ENCODE results near the gene PLCG2. TPM values are rescaled to one million over a fixed set of nuclear protein-coding genes. Genes with fewer than 3 reads are reported as not detected.

PLCG2 gene
- polyA plus RNA-seq, 3 donors = 2.0 to 16.2 (median 8.4) TPM

DNA sequence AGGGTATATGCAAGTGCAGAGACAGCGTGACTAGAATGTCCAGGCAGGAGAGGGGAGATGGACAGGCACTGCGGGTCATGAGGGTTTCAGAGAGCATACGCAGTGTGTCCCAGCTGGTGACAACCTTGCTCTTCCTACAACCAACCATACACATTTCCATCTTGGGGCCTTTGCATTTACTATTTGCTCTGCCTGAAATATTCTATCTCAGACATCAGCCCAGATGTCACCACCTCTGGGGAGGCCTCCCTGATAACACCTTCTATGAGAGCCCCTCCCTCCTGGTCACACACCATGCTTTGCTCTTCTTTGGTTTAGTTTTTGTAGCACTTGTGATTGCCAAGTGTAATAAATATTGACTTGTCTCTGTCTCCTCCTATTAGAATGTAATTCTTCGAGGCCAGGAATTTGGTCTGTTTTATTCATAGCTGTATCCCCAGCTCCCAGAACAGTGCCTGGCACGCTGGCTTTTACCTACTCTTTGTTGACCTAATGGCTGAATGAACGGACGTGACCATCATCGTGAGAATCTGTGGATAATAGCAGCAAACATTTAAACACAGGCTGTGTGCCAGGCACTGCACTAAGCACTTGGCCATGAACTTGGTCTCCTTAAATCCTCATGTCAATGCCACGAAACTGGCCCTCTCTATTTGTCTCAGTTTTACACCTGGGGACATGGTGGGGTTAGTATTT, 51.9 kb downstream of the PLCG2 start:
- H3K27ac ChIP-seq (ENCODE audit: low read depth, low read length) = no peak overlapping the region

DNA sequence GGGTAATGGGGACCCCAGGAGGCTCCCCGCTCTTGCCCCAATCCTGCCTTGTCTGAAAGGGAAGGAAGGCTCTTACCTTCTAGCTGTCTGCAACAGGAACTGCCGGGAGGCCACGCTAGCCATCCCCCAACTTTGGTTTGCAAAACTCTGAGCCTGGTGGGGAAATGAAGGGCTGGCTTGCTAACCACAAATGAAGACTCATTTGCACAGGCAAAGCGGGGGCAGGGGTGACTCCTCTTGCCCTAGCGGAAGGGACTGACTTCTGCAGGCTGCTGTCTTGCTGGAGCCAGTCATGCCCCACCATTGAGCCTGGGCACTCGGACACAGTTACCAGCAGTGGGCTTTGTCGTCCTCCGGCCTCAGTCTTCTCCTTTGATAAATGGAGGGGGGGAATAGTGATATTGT, 52.6 kb downstream of the PLCG2 start:
- WGBS, 3 donors = 48 to 79% (median 56%) methylated on average over 8 of the region's 8 CpGs
- H3K27ac ChIP-seq (ENCODE audit: low read depth, low read length) = no peak overlapping the region

More for the DNA sequence above, 51.9 kb downstream of the PLCG2 start:
- WGBS, 3 donors = 41 to 51% (median 46%) methylated on average over 9 of the region's 9 CpGs

DNA sequence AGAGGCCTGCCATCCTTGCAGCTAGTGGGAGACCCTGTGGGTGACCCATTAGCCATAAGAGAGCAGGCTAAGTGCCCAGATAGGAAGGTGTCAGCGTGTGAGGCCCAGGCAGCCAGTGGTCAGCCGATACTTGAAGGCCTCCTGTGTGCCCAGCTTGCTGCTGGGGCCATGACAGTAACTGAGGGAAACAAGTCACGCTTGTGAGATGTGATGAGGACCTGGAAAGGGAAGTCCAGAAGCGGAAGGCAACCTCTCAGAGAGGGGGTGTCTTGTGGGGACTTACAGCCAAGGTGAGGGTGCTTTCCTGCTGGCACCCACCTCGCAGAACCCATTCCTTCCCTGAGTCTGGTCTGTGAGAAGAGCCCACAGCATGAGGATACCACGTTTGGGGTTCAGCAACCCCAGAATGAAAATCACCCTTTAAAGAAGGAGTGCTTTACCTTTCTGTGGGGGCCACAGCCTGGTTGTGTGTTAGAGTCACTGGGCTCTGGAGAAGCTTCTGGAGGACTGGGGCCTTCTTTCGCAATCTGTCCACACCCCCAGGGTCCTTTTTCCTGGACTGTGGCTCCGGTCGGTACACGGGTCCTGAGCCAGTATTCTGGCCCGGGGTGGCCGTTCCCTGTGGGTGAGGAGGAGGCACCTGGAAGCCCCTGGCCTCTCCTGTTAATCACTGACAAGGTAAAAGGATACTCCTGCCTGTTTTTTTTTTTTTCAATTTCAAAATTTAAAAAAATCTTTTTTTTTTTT, 53.9 kb downstream of the PLCG2 start:
- H3K27ac ChIP-seq (ENCODE audit: low read depth, low read length) = no peak overlapping the region
- 61 to 82% (median 68%) methylated on average over 12 of the region's 12 CpGs for WGBS, 3 donors

DNA sequence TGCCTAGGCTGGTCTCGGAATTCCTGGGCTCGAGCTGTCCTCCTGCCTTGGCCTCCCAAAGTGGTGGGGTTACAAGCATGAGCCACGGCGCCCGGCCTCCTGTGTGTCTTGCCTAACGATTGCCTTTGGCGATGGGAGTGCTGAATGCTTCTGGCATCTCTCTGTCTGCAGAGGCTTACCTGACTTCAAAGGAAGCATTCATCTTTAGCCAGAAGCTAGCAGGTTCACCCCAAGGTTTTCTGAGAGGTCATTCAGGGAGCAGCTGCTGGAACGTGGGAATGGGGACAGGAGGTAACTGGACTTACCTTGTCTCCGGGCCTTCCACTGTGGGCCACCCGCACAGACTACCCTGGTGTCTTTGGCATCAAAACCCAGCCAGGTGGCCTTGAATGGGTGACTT, 54.7 kb downstream of the PLCG2 start:
- no peak overlapping the region for H3K27ac ChIP-seq (ENCODE audit: low read depth, low read length)
- WGBS, 3 donors = 69 to 83% (median 78%) methylated on average over 10 of the region's 10 CpGs

DNA sequence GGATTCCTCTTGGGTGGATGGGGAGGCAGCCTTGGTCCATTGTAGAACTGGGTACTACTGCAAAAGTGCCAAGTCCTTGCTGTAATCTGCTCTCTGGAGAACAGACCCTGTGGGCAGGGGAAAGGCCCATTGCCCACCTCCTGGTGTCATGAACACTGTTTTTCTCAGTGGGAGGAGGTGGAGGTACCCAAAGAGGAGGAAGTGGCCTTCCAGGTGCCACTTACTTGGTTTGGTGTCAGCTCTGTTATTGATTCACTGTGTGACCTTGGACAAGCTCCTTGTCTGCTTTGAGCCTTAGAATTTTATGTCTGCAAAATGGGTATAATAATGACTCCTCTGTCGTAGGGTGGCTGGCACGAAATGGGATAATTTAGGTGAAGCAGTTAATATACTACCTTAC, 55.8 kb downstream of the PLCG2 start:
- H3K27ac ChIP-seq (ENCODE audit: low read depth, low read length) = no peak overlapping the region
- WGBS, 3 donors = 77 to 96% (median 90%) methylated on average over 2 of the region's 2 CpGs

DNA sequence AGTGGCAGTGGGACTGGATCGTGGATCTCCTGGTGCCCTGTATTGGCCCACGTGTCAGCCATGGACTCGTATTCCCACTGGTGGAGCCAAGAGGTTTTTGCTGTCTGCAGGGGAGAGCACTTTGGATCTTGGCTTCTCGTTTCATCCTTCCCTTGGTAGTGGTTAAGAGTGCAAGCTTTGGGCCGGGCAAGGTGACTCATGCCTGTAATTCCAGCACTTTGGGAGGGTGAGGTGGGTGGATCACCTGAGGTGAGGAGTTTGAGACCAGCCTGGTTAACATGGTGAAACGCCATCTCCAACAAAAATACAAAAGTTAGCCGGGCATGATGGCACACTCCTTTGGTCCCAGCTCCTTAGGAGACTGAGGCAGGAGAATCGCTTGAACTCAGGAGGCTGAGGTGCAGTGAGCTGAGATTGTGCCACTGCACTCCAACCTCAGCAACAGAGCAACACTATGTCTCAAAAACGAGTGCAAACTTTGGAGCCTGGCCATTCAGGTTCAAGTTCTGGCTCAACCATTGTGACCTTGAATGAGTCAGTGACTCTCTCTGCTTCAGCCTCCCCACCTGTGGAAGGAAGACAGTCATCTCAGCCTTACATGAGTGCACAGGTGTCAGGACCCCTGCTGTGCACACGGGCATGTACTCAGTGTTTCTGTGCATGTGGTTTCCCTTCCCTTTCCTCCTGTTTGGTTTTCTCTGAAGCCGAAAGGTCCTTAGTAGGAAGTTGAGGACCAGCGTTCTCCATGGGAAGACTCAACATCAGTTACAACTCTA, 57.4 kb downstream of the PLCG2 start:
- WGBS, 3 donors = 68 to 74% (median 68%) methylated on average over 12 of the region's 12 CpGs
- H3K27ac ChIP-seq (ENCODE audit: low read depth, low read length) = no peak overlapping the region

DNA sequence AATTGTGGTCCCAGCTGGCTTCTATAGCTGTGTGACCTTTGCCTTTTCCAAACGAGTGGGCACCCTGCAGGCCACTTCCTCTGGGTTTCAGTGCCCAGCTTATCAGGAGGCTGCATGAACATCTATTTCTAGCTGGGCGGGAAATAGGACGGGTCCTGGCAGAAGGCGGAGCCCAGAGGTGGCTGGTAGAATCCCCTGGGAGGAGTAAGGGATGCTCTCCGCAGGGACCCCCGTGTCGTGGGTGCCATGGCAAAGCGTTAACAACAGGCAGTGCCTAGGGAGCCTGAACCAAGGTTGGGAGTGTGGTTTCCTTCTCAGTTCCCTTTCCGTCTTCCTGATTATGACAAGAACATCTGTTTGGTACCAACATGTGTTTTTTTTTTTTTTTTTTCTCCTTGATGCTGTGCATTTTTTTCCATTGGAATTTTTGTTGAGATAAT, 58.2 kb downstream of the PLCG2 start:
- WGBS, 3 donors = 44 to 66% (median 48%) methylated on average over 9 of the region's 9 CpGs
- H3K27ac ChIP-seq (ENCODE audit: low read depth, low read length) = no peak overlapping the region

DNA sequence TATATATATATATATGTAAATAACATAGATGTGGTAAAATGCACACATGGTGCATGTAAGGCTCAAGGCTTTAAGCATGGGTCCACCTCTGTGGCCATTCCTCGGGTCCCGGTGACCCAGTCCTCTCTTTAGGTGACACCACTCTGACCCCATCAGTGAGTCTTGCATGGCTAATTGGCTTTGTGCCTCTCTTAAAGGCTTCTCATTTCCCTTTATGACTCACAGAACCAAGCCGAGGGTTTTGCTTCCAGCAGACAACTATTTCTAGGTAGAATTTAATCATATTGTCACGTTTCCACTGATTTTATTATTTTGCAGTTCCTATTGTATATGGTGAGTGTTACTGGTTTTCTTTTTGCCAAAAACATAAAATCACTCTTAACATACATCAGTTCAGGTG, 59.7 kb downstream of the PLCG2 start:
- no peak overlapping the region for H3K27ac ChIP-seq (ENCODE audit: low read depth, low read length)
- 48 to 69% (median 60%) methylated on average over 4 of the region's 4 CpGs for WGBS, 3 donors

DNA sequence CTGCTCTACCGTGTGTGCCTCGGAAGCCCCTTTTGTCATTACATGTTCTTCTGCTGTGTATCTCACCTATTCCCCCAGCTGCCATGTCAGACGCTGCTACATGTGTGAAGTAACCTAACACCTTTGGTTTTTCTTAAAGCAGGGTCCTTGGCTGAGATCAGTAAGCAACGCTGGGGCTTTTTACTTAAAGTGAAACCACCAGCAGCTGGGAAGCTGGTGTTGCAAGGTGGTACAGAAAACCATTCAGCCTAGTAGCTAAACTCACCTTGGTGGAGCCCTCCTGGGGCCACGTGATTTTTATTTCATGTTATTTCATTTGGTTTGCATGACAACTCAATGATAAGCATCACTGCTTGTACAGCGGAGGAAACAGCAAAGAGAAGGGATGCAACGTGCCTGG, 62.6 kb downstream of the PLCG2 start:
- H3K27ac ChIP-seq (ENCODE audit: low read depth, low read length) = no peak overlapping the region
- 52 to 54% (median 52%) methylated on average over 7 of the region's 7 CpGs for WGBS, 3 donors

DNA sequence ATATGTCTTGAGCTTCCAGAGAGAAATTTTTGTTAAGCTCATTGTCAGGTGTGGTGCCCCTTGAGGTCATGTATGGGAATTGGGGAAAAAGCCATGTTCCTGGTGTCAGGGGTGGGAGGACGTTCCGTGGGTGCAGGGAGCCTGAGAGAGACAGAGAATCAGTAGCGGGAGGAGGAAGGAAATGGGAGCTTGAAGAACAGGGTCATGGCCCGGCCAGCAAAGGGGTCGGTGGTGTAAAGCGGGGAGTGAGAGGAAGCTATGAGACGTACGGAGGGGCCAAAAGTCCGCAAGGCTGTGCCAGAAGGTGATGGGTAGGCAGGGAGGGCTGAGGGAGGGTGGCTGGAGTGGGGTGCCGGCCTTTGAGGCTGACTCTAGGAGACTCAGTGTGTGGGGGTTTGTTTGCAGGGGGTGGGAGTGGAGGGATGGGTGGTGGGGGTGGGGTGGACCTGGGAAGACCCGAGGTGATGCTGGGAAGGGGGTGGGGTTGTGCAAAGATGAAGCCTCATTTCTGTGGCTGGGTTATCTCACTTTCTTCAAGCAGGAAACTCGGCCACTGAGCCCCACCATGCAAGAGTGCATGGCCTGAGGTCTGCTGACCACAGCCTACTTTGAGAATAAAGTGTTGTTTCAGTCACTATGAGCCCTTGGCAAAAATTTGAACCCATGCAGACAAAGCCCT, 63.6 kb downstream of the PLCG2 start:
- 23 to 49% (median 37%) methylated on average over 12 of the region's 12 CpGs for WGBS, 3 donors
- H3K27ac ChIP-seq (ENCODE audit: low read depth, low read length) = no peak overlapping the region

DNA sequence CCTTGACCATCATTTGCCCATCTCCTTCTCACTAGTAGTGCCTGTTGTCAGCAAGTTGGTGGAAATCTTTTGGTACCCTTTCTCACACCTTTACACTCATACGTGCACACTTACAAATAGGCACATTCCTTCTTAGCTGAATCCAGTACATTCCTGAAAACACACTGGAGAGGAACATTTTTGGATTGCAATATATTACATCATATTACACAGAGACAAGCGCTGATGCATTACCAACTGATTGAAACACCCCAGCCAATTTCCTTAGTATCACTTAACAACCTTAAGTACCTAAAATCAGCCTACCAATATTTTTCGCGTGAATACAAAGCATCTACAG, 64.1 kb downstream of the PLCG2 start:
- WGBS, 3 donors = 68 to 82% (median 77%) methylated on average over 4 of the region's 4 CpGs
- no peak overlapping the region for H3K27ac ChIP-seq (ENCODE audit: low read depth, low read length)

DNA sequence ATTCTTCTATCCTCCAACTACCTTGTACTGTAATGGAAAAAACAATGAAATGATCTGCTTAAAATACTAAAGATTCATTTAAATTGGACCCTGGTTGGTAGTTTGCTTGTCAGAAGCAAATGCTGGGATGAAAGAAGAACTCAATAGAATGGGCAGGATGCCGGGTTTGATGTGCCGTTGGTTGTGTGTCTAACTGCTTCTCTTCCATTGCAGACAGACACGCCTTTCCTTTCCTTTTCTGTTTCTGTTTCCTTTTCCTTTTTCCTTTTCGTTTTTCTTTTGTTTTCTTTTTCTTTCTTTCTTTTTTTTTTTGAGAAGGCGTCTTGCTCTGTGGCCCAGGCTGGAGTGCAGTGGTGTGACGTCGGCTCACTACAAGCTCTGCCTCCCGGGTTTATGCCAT, 64.6 kb downstream of the PLCG2 start:
- WGBS, 3 donors = 72 to 89% (median 79%) methylated on average over 8 of the region's 8 CpGs
- no peak overlapping the region for H3K27ac ChIP-seq (ENCODE audit: low read depth, low read length)

DNA sequence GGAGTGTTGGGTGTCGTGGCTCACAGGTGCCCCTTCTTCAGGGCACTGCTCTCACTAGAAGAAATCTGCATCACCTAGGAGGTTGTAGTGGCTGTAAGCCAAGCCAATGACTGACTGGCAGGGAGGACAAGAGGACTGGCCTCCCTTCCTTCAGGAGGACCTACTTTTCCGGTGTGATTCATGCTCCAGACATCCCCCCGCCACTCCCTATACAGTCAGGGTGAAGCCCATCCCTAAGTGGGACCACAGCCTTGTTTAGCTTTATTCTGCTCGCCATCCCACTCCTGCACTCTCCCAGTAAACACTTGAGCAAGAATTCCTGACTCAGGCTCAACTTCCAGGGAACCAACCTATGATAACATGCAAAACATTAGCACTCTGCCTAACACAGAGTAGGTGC, 67.0 kb downstream of the PLCG2 start:
- WGBS, 3 donors = 70 to 94% (median 87%) methylated on average over 4 of the region's 4 CpGs
- H3K27ac ChIP-seq (ENCODE audit: low read depth, low read length) = no peak overlapping the region

DNA sequence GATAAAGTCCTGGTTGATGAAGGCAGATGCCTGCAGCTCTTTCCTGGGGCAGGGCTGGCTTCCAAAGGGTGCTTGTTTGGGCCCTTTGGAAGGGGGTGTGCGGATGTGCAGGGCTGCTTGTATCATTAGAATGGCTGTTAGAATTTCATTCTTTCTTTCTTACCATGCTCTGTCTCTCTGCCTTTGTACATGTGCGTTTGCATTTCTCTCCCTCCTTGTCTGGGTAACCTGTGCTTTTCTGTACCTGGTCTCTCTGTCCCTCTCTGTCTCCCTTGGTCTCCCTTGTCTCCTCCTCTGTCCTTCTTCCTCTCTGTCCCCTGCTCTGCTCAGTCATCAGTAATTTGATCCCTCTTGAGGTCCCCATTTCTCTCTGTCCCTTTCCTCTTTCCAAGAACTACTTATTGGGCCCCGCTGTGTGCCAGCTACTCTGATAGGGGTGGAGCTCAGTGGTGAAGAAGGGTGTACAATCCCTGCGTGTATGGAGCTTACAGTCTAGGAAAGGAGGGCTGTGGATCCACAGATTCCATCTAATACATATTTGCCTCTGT, 69.3 kb downstream of the PLCG2 start:
- 62 to 88% (median 78%) methylated on average over 4 of the region's 4 CpGs for whole genome bisulfite sequencing, 3 donors
- H3K27ac ChIP-seq (ENCODE audit: low read depth, low read length) = no peak overlapping the region

DNA sequence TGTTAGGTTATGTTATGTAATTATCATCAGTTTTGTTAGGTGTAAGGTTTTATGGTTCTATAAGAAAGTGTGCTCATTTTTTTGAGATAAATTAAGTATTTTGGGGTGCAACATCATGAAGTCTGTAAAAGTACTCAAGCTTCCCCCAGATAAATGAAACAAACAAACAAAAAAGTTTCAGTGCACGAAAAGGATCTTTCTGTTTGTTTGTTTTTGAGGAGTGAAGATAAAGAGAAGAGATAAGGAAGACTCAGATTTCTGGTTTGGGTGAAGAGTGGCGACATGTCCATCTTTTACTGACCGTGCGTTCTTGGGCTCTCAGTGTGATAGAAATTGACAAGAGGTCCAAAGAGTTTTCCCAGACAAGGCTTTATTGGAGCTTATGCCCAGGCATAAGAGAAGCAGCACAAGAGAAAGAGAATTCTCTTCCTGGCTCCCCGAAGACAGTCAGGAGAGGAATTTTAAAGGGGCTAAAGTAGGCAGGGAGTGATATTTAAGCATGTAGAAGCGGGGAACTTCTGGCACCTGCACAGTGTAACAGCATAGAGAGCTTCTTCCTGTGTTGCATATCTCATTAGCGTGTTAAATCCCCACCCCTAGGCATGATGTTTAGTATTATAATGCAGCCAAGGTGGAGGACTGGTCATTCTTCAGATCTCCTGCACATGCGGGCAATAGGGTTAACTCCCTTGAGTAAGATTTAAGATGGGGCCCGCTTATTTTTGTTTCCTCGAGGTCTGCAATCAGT, 71.3 kb downstream of the PLCG2 start:
- no peak overlapping the region for H3K27ac ChIP-seq (ENCODE audit: low read depth, low read length)
- WGBS, 3 donors = 57 to 75% (median 63%) methylated on average over 10 of the region's 10 CpGs

DNA sequence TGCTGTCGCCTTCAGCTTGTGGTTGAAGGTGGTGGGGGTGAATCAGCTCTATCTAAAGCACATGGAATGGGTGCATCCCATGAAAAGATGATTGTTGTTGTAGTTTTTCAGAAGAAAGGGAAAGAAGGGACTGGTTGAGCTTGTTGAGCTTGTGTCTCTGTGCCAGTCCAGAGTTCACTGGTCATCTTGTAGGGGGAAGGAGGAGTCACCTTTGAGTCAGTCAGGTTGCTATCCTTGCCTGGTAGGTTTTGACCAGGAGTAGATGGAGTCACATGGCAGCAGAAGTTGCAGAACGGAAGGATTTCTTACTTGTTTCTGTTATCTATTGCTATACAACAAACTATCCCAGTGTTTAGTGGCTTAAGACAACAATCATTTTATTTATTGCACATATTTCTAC, 73.3 kb downstream of the PLCG2 start:
- 83 to 86% (median 86%) methylated on average over 2 of the region's 2 CpGs for WGBS, 3 donors
- H3K27ac ChIP-seq (ENCODE audit: low read depth, low read length) = no peak overlapping the region

DNA sequence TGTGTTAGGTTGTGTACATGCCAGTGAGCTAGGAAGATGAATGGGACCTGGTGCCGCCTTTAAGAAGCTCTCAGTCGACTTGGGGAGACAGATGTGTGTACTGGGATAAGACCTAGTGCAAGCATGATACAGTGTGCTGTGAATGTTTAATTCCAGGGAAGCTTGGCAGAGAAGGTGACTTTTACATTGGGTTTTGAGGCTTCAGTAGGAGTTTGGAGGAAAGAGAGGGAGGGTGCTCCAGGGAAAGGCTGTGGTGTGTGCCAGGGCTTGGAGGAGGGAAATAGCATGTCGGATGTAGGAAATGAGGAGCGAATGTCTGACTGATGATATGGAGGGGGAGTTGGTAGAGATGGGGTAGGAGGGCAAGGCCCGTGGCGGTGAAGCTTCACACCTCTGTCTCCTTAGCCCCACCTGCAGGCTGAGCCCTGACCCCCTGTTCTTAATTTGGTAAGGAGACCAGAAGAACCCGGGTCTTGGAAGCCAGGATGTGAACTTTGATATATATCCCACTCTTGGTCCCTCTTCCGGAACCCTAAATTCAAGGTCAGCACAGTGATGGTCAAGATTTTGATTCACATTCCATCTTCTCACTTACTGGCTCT, 76.6 kb downstream of the PLCG2 start:
- 73 to 84% (median 77%) methylated on average over 8 of the region's 8 CpGs for WGBS, 3 donors
- H3K27ac ChIP-seq (ENCODE audit: low read depth, low read length) = no peak overlapping the region
